Effector memory CD8-positive, alpha-beta T cell (primary cell): ENCODE measurements around the gene GRAMD4.

Experiments used
- ATAC-seq: fragments of 150-1000 bp; cut with Tn5 transposase; replicated peaks from 2 replicates; pipeline ENCODE4 v1.10.0; 2021; ENCODE audit warnings: mild to moderate bottlenecking, moderate library complexity
- DNase-seq, 3 experiments: peaks; one replicate each; pipeline ENCODE4 v3.0.0; 2021
- H3K27ac Mint-ChIP-seq, 2 donors: one replicate each; pipeline ENCODE4 v1.8.0; 2022; ENCODE audit warnings: mild to moderate bottlenecking in 2 of 2, mixed read lengths in 2 of 2, moderate library complexity in 2 of 2
- H3K27me3 Mint-ChIP-seq, 2 donors: one replicate each; pipeline ENCODE4 v1.8.0; 2022; ENCODE audit warnings: mixed read lengths in 2 of 2
- H3K36me3 Mint-ChIP-seq: one replicate; pipeline ENCODE4 v1.8.0; 2022; ENCODE audit warnings: mild to moderate bottlenecking, moderate library complexity, mixed read lengths; ENCODE audit not compliant: insufficient read depth
- H3K4me1 Mint-ChIP-seq, 2 donors: one replicate each; pipeline ENCODE4 v1.8.0; 2022; ENCODE audit warnings: low read depth in 2 of 2, mixed read lengths in 2 of 2
- H3K4me3 Mint-ChIP-seq, 2 donors: one replicate each; pipeline ENCODE4 v1.8.0; 2022; ENCODE audit warnings: mild to moderate bottlenecking in 2 of 2, mixed read lengths in 2 of 2, moderate library complexity in 2 of 2
- H3K9me3 Mint-ChIP-seq, 2 donors: one replicate each; pipeline ENCODE4 v1.8.0; 2022; ENCODE audit warnings: mixed read lengths in 2 of 2

The GRAMD4 gene

GRCh38 chr22:46728470-46728869 lies 108.3 kb downstream of the GRAMD4 start:
- peak overlapping the region in 1 of 2 donors; percentile 97 for H3K27ac Mint-ChIP-seq
- H3K36me3 Mint-ChIP-seq = peaks cover 87% of the 10 kb centered on the region

More at GRCh38 chr22:46728470-46728869, 108.3 kb downstream of the GRAMD4 start:
- no peak for ATAC-seq
- Mint-ChIP-seq H3K4me3 (peak overlapping the region in 1 of 2 donors; percentile 21), H3K9me3 (no peaks in the 10 kb centered on the region), H3K27me3 (no peaks in the 10 kb centered on the region), H3K4me1 (peaks cover 31 to 55% of the 10 kb centered on the region in 2 donors)
- DNase-seq = no peak
